ENCODE results near the gene CREM. TPM values are rescaled to one million over a fixed set of nuclear protein-coding genes. Genes with fewer than 3 reads are reported as not detected.

The CREM gene
- total RNA-seq, 2 donors from 2014 or later = 50.8 to 79.2 TPM

DNA sequence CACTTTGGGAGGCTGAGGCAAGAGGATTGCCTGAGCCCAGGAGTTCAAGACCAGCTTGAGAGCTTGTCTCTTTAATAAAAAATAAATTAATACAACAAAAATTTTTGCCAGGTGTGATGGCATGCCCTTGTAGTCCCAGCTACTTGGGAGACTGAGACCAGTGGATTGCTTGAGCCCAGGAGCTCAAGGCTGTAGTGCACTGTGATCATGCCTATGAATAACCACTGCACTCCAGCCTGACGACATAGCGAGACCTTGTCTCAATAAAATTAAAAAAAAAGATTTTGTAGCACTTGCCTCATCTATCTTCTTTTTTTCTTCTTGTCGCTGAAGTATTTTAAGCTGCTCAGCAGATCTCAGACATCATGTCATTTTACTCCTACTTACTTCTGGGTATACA is 26.3 kb downstream of the CREM start:
- no peaks in the 10 kb centered on the region for H3K36me3 Mint-ChIP-seq (ENCODE audit: low read depth)
- H3K27ac Mint-ChIP-seq = peak overlapping the region; percentile 98
- H3K4me3 Mint-ChIP-seq = no peak overlapping the region
- ATAC-seq (no peak), DNase-seq (no peak)
- H3K9me3 ChIP-seq (ENCODE audit: control insufficient read depth, low read length, poor library complexity, severe bottlenecking) = no peaks in the 10 kb centered on the region
- no peaks in the 10 kb centered on the region for H3K27me3 Mint-ChIP-seq
- peaks cover 24% of the 10 kb centered on the region for H3K4me1 Mint-ChIP-seq

DNA sequence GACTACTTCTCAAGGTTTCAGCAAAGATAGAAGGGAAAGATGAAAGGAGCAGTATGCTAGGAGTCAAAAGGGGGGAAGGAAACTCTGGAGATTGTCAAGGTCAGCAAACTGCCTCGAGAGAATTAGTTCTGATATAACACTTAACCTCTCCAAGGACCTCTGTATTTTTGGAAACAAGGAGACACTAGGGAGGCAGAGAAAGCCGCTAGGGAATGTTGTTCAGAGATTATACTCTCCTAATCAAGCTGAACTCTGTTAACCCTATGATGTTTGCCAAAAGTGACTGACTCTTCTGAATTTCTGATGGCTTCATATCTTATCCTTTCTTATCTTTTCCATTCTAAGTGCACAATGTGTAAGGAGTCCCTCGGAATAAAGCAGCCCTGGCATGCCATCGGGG is 27.1 kb downstream of the CREM start:
- peaks cover 21% of the 10 kb centered on the region for H3K4me1 Mint-ChIP-seq
- H3K9me3 ChIP-seq (ENCODE audit: control insufficient read depth, low read length, poor library complexity, severe bottlenecking) = no peaks in the 10 kb centered on the region
- no peak overlapping the region for H3K4me3 Mint-ChIP-seq
- no peaks in the 10 kb centered on the region for H3K36me3 Mint-ChIP-seq (ENCODE audit: low read depth)
- DNase-seq (no peak), ATAC-seq (no peak)
- H3K27ac Mint-ChIP-seq = peak overlapping the region; percentile 41
- H3K27me3 Mint-ChIP-seq = no peaks in the 10 kb centered on the region

- Mint-ChIP-seq H3K27me3 (no peaks in the 10 kb centered on the region), H3K4me1 (no peaks in the 10 kb centered on the region), H3K36me3 (ENCODE audit: low read depth) (peaks cover 4% of the 10 kb centered on the region), H3K4me3 (no peak overlapping the region), H3K27ac (no peak overlapping the region)
- ATAC-seq (no peak), DNase-seq (no peak)
- peaks cover 3% of the 10 kb centered on the region for H3K9me3 ChIP-seq (ENCODE audit: control insufficient read depth, low read length, poor library complexity, severe bottlenecking)
Observed at GRCh38 chr10:35160743-35161142, 34.1 kb downstream of the CREM start.

GRCh38 chr10:35161906-35162305 is 35.3 kb downstream of the CREM start:
- no peak for ATAC-seq
- H3K4me3 Mint-ChIP-seq = no peak overlapping the region
- no peaks in the 10 kb centered on the region for H3K4me1 Mint-ChIP-seq
- peaks cover 4% of the 10 kb centered on the region for H3K36me3 Mint-ChIP-seq (ENCODE audit: low read depth)
- H3K9me3 ChIP-seq (ENCODE audit: control insufficient read depth, low read length, poor library complexity, severe bottlenecking) = peaks cover 3% of the 10 kb centered on the region
- H3K27me3 Mint-ChIP-seq = no peaks in the 10 kb centered on the region
- no peak for DNase-seq
- no peak overlapping the region for H3K27ac Mint-ChIP-seq

DNA sequence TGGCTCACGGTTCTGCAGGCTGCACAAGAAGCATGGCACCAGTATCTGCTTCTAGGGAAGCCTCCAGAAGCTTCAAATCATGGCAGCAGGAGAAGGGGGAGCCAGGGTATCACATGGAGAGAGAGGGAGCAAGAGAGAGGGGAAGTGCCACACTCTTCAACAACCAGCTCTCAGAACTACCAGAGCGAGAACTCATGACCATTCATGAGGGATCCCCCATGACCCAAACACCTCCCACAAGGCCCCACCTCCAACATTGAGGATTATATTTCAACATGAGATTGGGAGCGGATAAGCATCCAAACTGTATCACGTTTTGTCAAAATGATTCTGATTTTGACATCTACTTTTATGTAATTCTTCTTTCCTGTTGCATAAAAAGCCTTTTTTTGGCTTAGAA is 38.5 kb downstream of the CREM start:
- no peaks in the 10 kb centered on the region for H3K9me3 ChIP-seq (ENCODE audit: control insufficient read depth, low read length, poor library complexity, severe bottlenecking)
- DNase-seq (no peak), ATAC-seq (no peak)
- Mint-ChIP-seq H3K4me3 (no peak overlapping the region), H3K27ac (no peak overlapping the region), H3K4me1 (no peaks in the 10 kb centered on the region), H3K27me3 (no peaks in the 10 kb centered on the region), H3K36me3 (ENCODE audit: low read depth) (peaks cover 6% of the 10 kb centered on the region)

- Mint-ChIP-seq H3K4me3 (no peak overlapping the region), H3K27me3 (no peaks in the 10 kb centered on the region), H3K27ac (no peak overlapping the region), H3K4me1 (no peaks in the 10 kb centered on the region), H3K36me3 (ENCODE audit: low read depth) (peaks cover 6% of the 10 kb centered on the region)
- ATAC-seq (no peak), DNase-seq (no peak)
- H3K9me3 ChIP-seq (ENCODE audit: control insufficient read depth, low read length, poor library complexity, severe bottlenecking) = no peaks in the 10 kb centered on the region
Observed at GRCh38 chr10:35165811-35166210, 39.2 kb downstream of the CREM start.

DNA sequence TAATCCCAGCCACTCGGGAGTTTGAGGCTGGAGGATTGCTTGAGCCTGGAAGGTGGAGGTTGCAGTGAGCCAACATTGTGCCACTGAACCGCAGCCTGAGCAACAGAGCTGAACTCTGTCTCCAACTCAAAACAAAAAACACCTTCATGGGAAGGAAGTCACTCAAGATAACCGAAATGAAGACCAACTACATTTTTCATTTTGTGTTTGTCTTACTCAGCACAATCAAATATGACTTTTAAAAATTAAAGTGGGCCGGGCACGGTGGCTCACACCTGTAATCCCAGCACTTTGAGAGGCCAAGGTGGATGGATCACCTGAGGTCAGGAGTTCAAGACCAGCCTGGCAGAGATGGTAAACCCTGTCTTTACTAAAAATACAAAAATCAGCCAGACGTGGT is 40.0 kb downstream of the CREM start:
- Mint-ChIP-seq H3K4me1 (no peaks in the 10 kb centered on the region), H3K4me3 (no peak overlapping the region), H3K36me3 (ENCODE audit: low read depth) (peaks cover 6% of the 10 kb centered on the region), H3K27ac (peak overlapping the region; percentile 6), H3K27me3 (no peaks in the 10 kb centered on the region)
- DNase-seq = no peak
- ATAC-seq = no peak
- no peaks in the 10 kb centered on the region for H3K9me3 ChIP-seq (ENCODE audit: control insufficient read depth, low read length, poor library complexity, severe bottlenecking)

- Mint-ChIP-seq H3K27ac (no peak overlapping the region), H3K4me1 (peaks cover 2% of the 10 kb centered on the region), H3K36me3 (ENCODE audit: low read depth) (peaks cover 2% of the 10 kb centered on the region), H3K4me3 (no peak overlapping the region), H3K27me3 (no peaks in the 10 kb centered on the region)
- ATAC-seq (no peak), DNase-seq (no peak)
- no peaks in the 10 kb centered on the region for H3K9me3 ChIP-seq (ENCODE audit: control insufficient read depth, low read length, poor library complexity, severe bottlenecking)
Observed at GRCh38 chr10:35167342-35167741, 40.7 kb downstream of the CREM start.

DNA sequence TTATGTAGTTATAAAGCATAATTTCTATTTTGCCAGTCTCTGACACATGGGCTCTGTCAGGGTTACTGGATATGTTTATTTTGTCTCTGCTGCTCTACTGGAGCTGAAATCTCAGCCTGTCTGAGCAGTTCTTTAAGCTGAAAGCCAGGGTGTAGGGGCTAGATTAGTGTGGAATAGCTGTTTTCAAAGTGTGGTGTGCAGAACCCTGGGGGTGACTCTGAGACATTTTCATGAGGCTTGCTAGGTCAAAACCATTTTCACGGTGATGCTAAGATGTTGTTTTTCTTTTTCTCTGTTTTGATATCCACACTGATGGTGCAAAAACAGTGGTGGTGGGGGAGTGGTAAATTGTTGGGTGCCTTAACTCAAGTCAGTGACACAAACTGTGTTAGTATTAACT is 45.5 kb downstream of the CREM start:
- H3K27ac Mint-ChIP-seq = peak overlapping the region; percentile 74
- H3K4me3 Mint-ChIP-seq = no peak overlapping the region
- no peaks in the 10 kb centered on the region for H3K27me3 Mint-ChIP-seq
- peaks cover 2% of the 10 kb centered on the region for H3K36me3 Mint-ChIP-seq (ENCODE audit: low read depth)
- DNase-seq = no peak
- no peaks in the 10 kb centered on the region for H3K9me3 ChIP-seq (ENCODE audit: control insufficient read depth, low read length, poor library complexity, severe bottlenecking)
- ATAC-seq = no peak
- peaks cover 2% of the 10 kb centered on the region for H3K4me1 Mint-ChIP-seq

DNA sequence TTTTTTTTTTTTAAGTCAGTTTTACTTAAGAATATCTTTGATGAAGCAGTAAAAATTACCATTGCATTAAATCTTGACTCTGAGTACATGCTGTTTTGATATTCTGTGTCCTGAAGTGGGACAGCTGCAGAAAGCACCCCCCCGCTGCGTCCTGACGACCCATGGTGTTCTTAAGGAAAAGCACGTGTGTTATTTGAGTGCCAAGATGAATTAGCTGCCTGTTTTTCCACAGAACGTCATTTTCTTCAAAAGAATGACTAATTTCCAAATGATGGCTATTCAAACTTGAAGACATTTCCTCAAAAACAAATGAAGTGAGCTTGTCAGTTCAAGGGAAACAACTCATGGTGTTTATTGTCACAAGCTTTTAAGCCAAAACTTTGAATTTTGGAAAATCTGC is 45.9 kb downstream of the CREM start:
- H3K9me3 ChIP-seq (ENCODE audit: control insufficient read depth, low read length, poor library complexity, severe bottlenecking) = no peaks in the 10 kb centered on the region
- H3K36me3 Mint-ChIP-seq (ENCODE audit: low read depth) = peaks cover 2% of the 10 kb centered on the region
- peak overlapping the region; percentile 74 for H3K27ac Mint-ChIP-seq
- H3K4me1 Mint-ChIP-seq = peaks cover 2% of the 10 kb centered on the region
- H3K4me3 Mint-ChIP-seq = no peak overlapping the region
- no peaks in the 10 kb centered on the region for H3K27me3 Mint-ChIP-seq
- DNase-seq (no peak), ATAC-seq (no peak)

GRCh38 chr10:35178331-35178730 is 51.7 kb downstream of the CREM start:
- ATAC-seq = no peak
- no peaks in the 10 kb centered on the region for H3K27me3 Mint-ChIP-seq
- no peak overlapping the region for H3K27ac Mint-ChIP-seq
- no peak for DNase-seq
- H3K4me3 Mint-ChIP-seq = no peak overlapping the region
- H3K36me3 Mint-ChIP-seq (ENCODE audit: low read depth) = no peaks in the 10 kb centered on the region
- no peaks in the 10 kb centered on the region for H3K9me3 ChIP-seq (ENCODE audit: control insufficient read depth, low read length, poor library complexity, severe bottlenecking)
- H3K4me1 Mint-ChIP-seq = no peaks in the 10 kb centered on the region

DNA sequence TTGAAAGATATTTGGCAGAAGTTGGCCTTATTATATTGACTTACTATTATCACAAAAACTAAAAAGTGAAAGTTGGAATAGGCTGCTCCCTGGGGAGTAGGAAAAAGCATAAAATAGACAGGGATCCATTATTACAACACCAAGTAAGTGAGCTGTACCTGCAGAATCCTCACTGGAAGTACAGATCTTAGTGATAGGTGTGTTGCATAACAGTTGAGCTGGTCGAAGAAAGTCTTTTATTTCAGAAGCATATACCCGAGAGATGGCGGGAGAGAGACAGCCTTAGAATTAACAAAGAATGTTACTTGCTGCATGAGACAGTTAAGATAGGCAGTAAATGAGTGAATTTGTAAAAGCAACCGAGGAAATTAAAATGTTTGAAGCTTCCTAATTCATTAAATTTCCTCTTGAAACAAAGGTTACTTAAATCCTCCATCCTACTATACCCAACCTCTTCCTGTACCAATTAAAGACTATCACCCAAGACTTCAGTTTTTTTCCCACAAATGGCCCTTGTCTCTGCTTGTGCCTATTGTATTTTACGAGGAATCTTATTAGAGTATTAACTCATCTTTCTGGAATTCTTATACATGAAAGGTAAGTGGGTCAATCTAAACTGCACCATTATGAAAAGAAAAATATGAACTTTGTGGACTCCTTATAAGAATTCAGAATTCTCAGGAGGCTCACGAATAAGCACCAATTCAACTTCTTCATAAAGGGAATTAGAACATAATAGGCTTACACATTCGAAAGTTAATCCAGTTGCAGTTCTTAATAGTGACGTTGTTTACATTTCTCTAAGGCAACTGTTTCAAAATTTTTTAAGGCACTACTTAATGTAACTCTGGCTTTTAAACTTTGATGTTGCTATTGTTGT is 56.2 kb downstream of the CREM start:
- no peak overlapping the region for H3K27ac Mint-ChIP-seq
- ATAC-seq = no peak
- H3K36me3 Mint-ChIP-seq (ENCODE audit: low read depth) = no peaks in the 10 kb centered on the region

GRCh38 chr10:35184527-35185171 is 58.0 kb downstream of the CREM start:
- H3K4me3 Mint-ChIP-seq = no peak overlapping the region
- no peaks in the 10 kb centered on the region for H3K9me3 ChIP-seq (ENCODE audit: control insufficient read depth, low read length, poor library complexity, severe bottlenecking)
- H3K4me1 Mint-ChIP-seq = no peaks in the 10 kb centered on the region
- no peaks in the 10 kb centered on the region for H3K27me3 Mint-ChIP-seq
- H3K36me3 Mint-ChIP-seq (ENCODE audit: low read depth) = no peaks in the 10 kb centered on the region
- ATAC-seq (peak; percentile 27), DNase-seq (no peak)
- peak overlapping the region; percentile 49 for H3K27ac Mint-ChIP-seq

More for the DNA sequence above, 56.2 kb downstream of the CREM start:
- H3K9me3 ChIP-seq (ENCODE audit: control insufficient read depth, low read length, poor library complexity, severe bottlenecking) = no peaks in the 10 kb centered on the region
- H3K4me3 Mint-ChIP-seq = no peak overlapping the region
- no peaks in the 10 kb centered on the region for H3K27me3 Mint-ChIP-seq
- DNase-seq = no peak
- H3K4me1 Mint-ChIP-seq = no peaks in the 10 kb centered on the region

Measured in T-helper 17 cell (primary cell).